HEK293 (cell line): Measurements from ENCODE around the gene KRT38.

ENCODE experiments used
- CTCF ChIA-PET: fragments of 350-600 bp; formaldehyde crosslinking; extraction: SDS; loops from one replicate; lab custom pipeline; 2021; ENCODE audit warnings: antibody characterized with exemption; lab: Yijun Ruan, JAX
- POLR2A ChIA-PET: fragments of 300-600 bp; formaldehyde crosslinking; extraction: SDS; loops from one replicate; lab custom pipeline; 2020; ENCODE audit warnings: antibody characterized with exemption, inconsistent platforms; lab: Yijun Ruan, JAX
- H3K27ac ChIP-seq: fragments of 200-500 bp; sonication (Bioruptor generic); 2 replicates; pipeline ENCODE4 v1.5.1; 2014; ENCODE audit warnings: low read depth, low read length, control low read depth, inconsistent platforms; ENCODE audit errors: extremely low read depth
- H3K36me3 ChIP-seq, 2 experiments: fragments of 200-500 bp in 1 of 2; sonication (Bioruptor generic) in 1 of 2; 1 replicate in 1 of 2; 2 replicates in 1 of 2; pipeline ENCODE4 v1.5.1; 2014 to 2017; ENCODE audit warnings: inconsistent platforms in 2 of 2, low read length in 2 of 2; ENCODE audit not compliant: control insufficient read depth in 2 of 2, insufficient read depth in 1 of 2
- H3K4me1 ChIP-seq: fragments of 200-500 bp; sonication (Bioruptor generic); 2 replicates; pipeline ENCODE4 v1.5.1; 2014; ENCODE audit warnings: mild to moderate bottlenecking, low read length, inconsistent platforms; ENCODE audit not compliant: control insufficient read depth, insufficient read depth
- H3K4me3 ChIP-seq: 2 replicates; pipeline ENCODE4 v1.5.1; 2011; ENCODE audit warnings: low read depth, mild to moderate bottlenecking, control low read depth, low read length, moderate library complexity
- H3K9me3 ChIP-seq: fragments of 200-500 bp; sonication (Bioruptor generic); 2 replicates; pipeline ENCODE4 v1.5.1; 2014; ENCODE audit warnings: low read depth, low read length, inconsistent platforms; ENCODE audit not compliant: control insufficient read depth, insufficient read depth
- GFI1B ChIP-seq: fragments of 450-650 bp; formaldehyde crosslinking; IDR thresholded peaks from 2 replicates; pipeline ENCODE4 v1.5.1; 2016; ENCODE audit warnings: missing biosample characterization, missing genetic modification characterization
- GLIS1 ChIP-seq: fragments of 450-650 bp; formaldehyde crosslinking; IDR thresholded peaks from 2 replicates; pipeline ENCODE4 v1.5.1; 2016; ENCODE audit warnings: missing biosample characterization, missing genetic modification characterization
- KLF10 ChIP-seq: fragments of 450-650 bp; IDR thresholded peaks from 2 replicates; pipeline ENCODE4 v1.5.1; 2018; ENCODE audit warnings: missing biosample characterization, mild to moderate bottlenecking, missing genetic modification characterization
- KLF17 ChIP-seq: fragments of 450-650 bp; formaldehyde crosslinking; IDR thresholded peaks from 2 replicates; pipeline ENCODE4 v1.5.1; 2016; ENCODE audit warnings: missing biosample characterization, missing genetic modification characterization
- MZF1 ChIP-seq: fragments of 450-650 bp; formaldehyde crosslinking; IDR thresholded peaks from 2 replicates; pipeline ENCODE4 v1.5.1; 2017; ENCODE audit warnings: missing biosample characterization, missing genetic modification characterization, borderline replicate concordance
- PRDM10 ChIP-seq: fragments of 450-650 bp; formaldehyde crosslinking; IDR thresholded peaks from 2 replicates; pipeline ENCODE4 v1.5.1; 2016; ENCODE audit warnings: missing biosample characterization, missing genetic modification characterization
- SALL2 ChIP-seq: fragments of 450-650 bp; formaldehyde crosslinking; IDR thresholded peaks from 2 replicates; pipeline ENCODE4 v1.5.0; 2017; ENCODE audit warnings: missing biosample characterization, mild to moderate bottlenecking, missing genetic modification characterization, borderline replicate concordance
- SP7 ChIP-seq: fragments of 450-650 bp; formaldehyde crosslinking; IDR thresholded peaks from 2 replicates; pipeline ENCODE4 v1.5.1; 2016; ENCODE audit warnings: missing biosample characterization, missing genetic modification characterization
- ZBTB10 ChIP-seq: fragments of 450-650 bp; formaldehyde crosslinking; IDR thresholded peaks from 2 replicates; pipeline ENCODE4 v1.5.1; 2016; ENCODE audit warnings: missing biosample characterization, missing genetic modification characterization
- ZNF248 ChIP-seq: fragments of 450-650 bp; formaldehyde crosslinking; IDR thresholded peaks from 2 replicates; pipeline ENCODE4 v1.5.1; 2017; ENCODE audit warnings: missing biosample characterization, missing genetic modification characterization
- ZNF26 ChIP-seq: fragments of 450-650 bp; formaldehyde crosslinking; IDR thresholded peaks from 2 replicates; pipeline ENCODE4 v1.5.1; 2016; ENCODE audit warnings: missing biosample characterization, missing genetic modification characterization
- ZNF280C ChIP-seq: fragments of 450-650 bp; formaldehyde crosslinking; IDR thresholded peaks from 2 replicates; pipeline ENCODE4 v1.5.1; 2016; ENCODE audit warnings: missing biosample characterization, missing genetic modification characterization
- ZNF335 ChIP-seq: fragments of 450-650 bp; formaldehyde crosslinking; conservative IDR thresholded peaks from 2 replicates; pipeline ENCODE4 v1.5.1; 2016; ENCODE audit warnings: missing biosample characterization, missing genetic modification characterization
- ZNF404 ChIP-seq: fragments of 450-650 bp; formaldehyde crosslinking; IDR thresholded peaks from 2 replicates; pipeline ENCODE4 v1.5.1; 2017; ENCODE audit warnings: missing biosample characterization, missing genetic modification characterization
- ZNF529 ChIP-seq: fragments of 450-650 bp; formaldehyde crosslinking; IDR thresholded peaks from 2 replicates; pipeline ENCODE4 v1.5.1; 2017; ENCODE audit warnings: missing genetic modification characterization, missing biosample characterization; ENCODE audit not compliant: insufficient replicate concordance
- ZNF530 ChIP-seq: fragments of 450-650 bp; formaldehyde crosslinking; IDR thresholded peaks from 2 replicates; pipeline ENCODE4 v1.5.1; 2016; ENCODE audit warnings: low read depth, missing biosample characterization, missing genetic modification characterization
- ZNF544 ChIP-seq: fragments of 450-650 bp; formaldehyde crosslinking; IDR thresholded peaks from 2 replicates; pipeline ENCODE4 v1.5.0; 2017; ENCODE audit warnings: missing biosample characterization, missing genetic modification characterization
- ZNF549 ChIP-seq: fragments of 450-650 bp; IDR thresholded peaks from 2 replicates; pipeline ENCODE4 v1.5.1; 2018; ENCODE audit warnings: missing biosample characterization, missing genetic modification characterization, mild to moderate bottlenecking, inconsistent platforms, moderate library complexity
- ZNF571 ChIP-seq: fragments of 450-650 bp; formaldehyde crosslinking; IDR thresholded peaks from 2 replicates; pipeline ENCODE4 v1.5.0; 2017; ENCODE audit warnings: missing biosample characterization, missing genetic modification characterization
- ZNF610 ChIP-seq: fragments of 450-650 bp; formaldehyde crosslinking; IDR thresholded peaks from 2 replicates; pipeline ENCODE4 v1.5.1; 2016; ENCODE audit warnings: missing biosample characterization, missing genetic modification characterization, borderline replicate concordance
- ZNF621 ChIP-seq: fragments of 450-650 bp; formaldehyde crosslinking; IDR thresholded peaks from 2 replicates; pipeline ENCODE4 v1.5.1; 2017; ENCODE audit warnings: missing biosample characterization, missing genetic modification characterization
- ZNF626 ChIP-seq: fragments of 450-650 bp; sonication (Bioruptor Pico); formaldehyde crosslinking; IDR thresholded peaks from 2 replicates; pipeline ENCODE4 v1.5.1; 2018; ENCODE audit warnings: missing biosample characterization, missing genetic modification characterization, inconsistent platforms
- ZNF76 ChIP-seq: fragments of 450-650 bp; formaldehyde crosslinking; IDR thresholded peaks from 2 replicates; pipeline ENCODE4; 2016; ENCODE audit warnings: low read depth, missing biosample characterization, missing genetic modification characterization, borderline replicate concordance
- ZNF768 ChIP-seq: fragments of 450-650 bp; formaldehyde crosslinking; IDR thresholded peaks from 2 replicates; pipeline ENCODE4 v1.5.1; 2018; ENCODE audit warnings: missing biosample characterization, mild to moderate bottlenecking, missing genetic modification characterization
- ZNF792 ChIP-seq: fragments of 450-650 bp; formaldehyde crosslinking; IDR thresholded peaks from 2 replicates; pipeline ENCODE4 v1.5.1; 2016; ENCODE audit warnings: missing biosample characterization, missing genetic modification characterization

KRT38 gene

GRCh38 chr17:41440531-41441033 is at the start of gene KRT38:
KRT38 (minus strand) TSS chr17:41440983; CDS start chr17:41440921, 62 bp downstream.
- CTCF ChIA-PET = interaction anchor here (0.5 kb wide), 1 partner anchor 110 kb away, joined by 3 read pairs; no protein-coding TSS in a partner anchor
- Histone ChIP-seq H3K9me3 (no peaks in the 10 kb centered on the region), H3K4me1 (no peaks in the 10 kb centered on the region), H3K36me3 (no peaks in the 10 kb centered on the region), H3K4me3 (no peak within 1 kb of the TSS), H3K27ac (no peak within 1 kb of the TSS)
- POLR2A ChIA-PET = no interaction called here
- TF ChIP-seq ZNF768 (tag by site-specific recombination) (no peak), ZNF626 (tag by site-specific recombination) (no peak), ZNF248 (tag by site-specific recombination) (no peak), ZNF529 (tag by site-specific recombination) (no peak), KLF10 (tag by site-specific recombination) (no peak), ZNF530 (no peak), ZNF26 (tag by site-specific recombination) (no peak), SP7 (tag by site-specific recombination) (no peak), ZNF404 (no peak), KLF17 (no peak)

- H3K27ac ChIP-seq = no peak within 1 kb of the TSS
- no peaks in the 10 kb centered on the region for H3K9me3 ChIP-seq
- peaks cover 6% of the 10 kb centered on the region for H3K4me1 ChIP-seq
- POLR2A ChIA-PET = no interaction called here
- CTCF ChIA-PET = interaction anchor here (0.7 to 7.3 kb wide), 4 partner anchors 60 to 211 kb away, joined by 4 to 63 read pairs (median 10); no protein-coding TSS in a partner anchor
- H3K4me3 ChIP-seq = no peak within 1 kb of the TSS
- H3K36me3 ChIP-seq = no peaks in the 10 kb centered on the region
- no peak for TF ChIP-seq MZF1
- no peak for TF ChIP-seq ZNF621 (tag by site-specific recombination)
- TF ChIP-seq ZNF610 (tag by site-specific recombination) = no peak
- TF ChIP-seq ZNF280C (tag by site-specific recombination) = no peak
- TF ChIP-seq ZNF571 (tag by site-specific recombination) = no peak
- no peak for TF ChIP-seq GLIS1
- TF ChIP-seq SALL2 (tag by site-specific recombination) = no peak
- TF ChIP-seq ZNF76 = no peak
- no peak for TF ChIP-seq ZNF544 (tag by site-specific recombination)
- no peak for TF ChIP-seq ZNF792 (tag by site-specific recombination)
- no peak for TF ChIP-seq ZBTB10 (tag by site-specific recombination)
- TF ChIP-seq ZNF335 (tag by site-specific recombination) = no peak
- TF ChIP-seq PRDM10 (tag by site-specific recombination) = no peak
- no peak for TF ChIP-seq ZNF549
- no peak for TF ChIP-seq GFI1B (tag by site-specific recombination)
Observed at GRCh38 chr17:41489531-41489930, 48.7 kb upstream of the KRT38 start, which contains the start of gene KRT36. KRT36 (minus strand) TSS chr17:41489910; CDS start chr17:41489864, 46 bp downstream.
